Smooth muscle cell (in vitro differentiated cells): ENCODE measurements around the gene TNFRSF4. TPM values are rescaled to one million over a fixed set of nuclear protein-coding genes. Genes with fewer than 3 reads are reported as not detected.

Source experiments
- DNase-seq: peaks from one replicate; lab custom pipeline; 2025; ENCODE audit not compliant: unreplicated experiment; lab: John Stamatoyannopoulos, UW
- H2AFZ ChIP-seq: fragments of 200-600 bp; sonication (generic); 2 replicates; pipeline ENCODE4 v1.6.0; 2016; ENCODE audit warnings: antibody characterized with exemption, low read depth, mild to moderate bottlenecking
- H3F3A ChIP-seq: fragments of 200-600 bp; sonication (generic); 2 replicates; pipeline ENCODE4 v1.6.0; 2017; ENCODE audit warnings: antibody characterized with exemption, low read depth
- H3K27ac ChIP-seq: fragments of 200-600 bp; sonication (generic); 2 replicates; pipeline ENCODE4 v1.5.1; 2016; ENCODE audit warnings: low read depth, mild to moderate bottlenecking
- H3K27me3 ChIP-seq: fragments of 200-600 bp; sonication (generic); 2 replicates; pipeline ENCODE4 v1.6.1; 2016; ENCODE audit warnings: low read depth, mild to moderate bottlenecking
- H3K36me3 ChIP-seq: fragments of 200-600 bp; sonication (generic); 2 replicates; pipeline ENCODE4 v1.5.1; 2016; ENCODE audit warnings: low read depth
- H3K4me1 ChIP-seq: fragments of 200-600 bp; sonication (generic); 2 replicates; pipeline ENCODE4 v1.5.1; 2016; ENCODE audit warnings: low read depth
- H3K4me2 ChIP-seq: fragments of 200-600 bp; sonication (generic); 2 replicates; pipeline ENCODE4 v1.6.0; 2016; ENCODE audit warnings: mild to moderate bottlenecking
- H3K4me3 ChIP-seq: fragments of 200-600 bp; sonication (generic); 2 replicates; pipeline ENCODE4 v1.5.1; 2016; ENCODE audit warnings: mild to moderate bottlenecking
- H3K79me2 ChIP-seq: fragments of 200-600 bp; sonication (generic); 2 replicates; pipeline ENCODE4 v1.6.0; 2016; ENCODE audit warnings: low read depth, mild to moderate bottlenecking
- H3K9ac ChIP-seq: fragments of 200-600 bp; sonication (generic); 2 replicates; pipeline ENCODE4 v1.6.0; 2016; ENCODE audit warnings: low read depth
- H3K9me3 ChIP-seq: fragments of 200-600 bp; sonication (generic); replicated peaks from 2 replicates; pipeline ENCODE4 v1.5.1; 2016; ENCODE audit warnings: low read depth
- H4K20me1 ChIP-seq: fragments of 200-600 bp; sonication (generic); 2 replicates; pipeline ENCODE4 v1.6.0; 2016; ENCODE audit warnings: low read depth
- CTCF ChIP-seq: fragments of 200-600 bp; sonication (generic); IDR thresholded peaks from 2 replicates; pipeline ENCODE4 v1.5.1; 2017; ENCODE audit warnings: borderline replicate concordance, mild to moderate bottlenecking, antibody characterized with exemption; ENCODE audit not compliant: insufficient read depth, poor library complexity, severe bottlenecking
- WGBS: methylation state at CpG from one replicate; pipeline ENCODE4 v1.1.7; 2016; ENCODE audit warnings: low lambda C conversion rate; 5-methylcytosine and 5-hydroxymethylcytosine counted together
- polyA plus RNA-seq: library from polyadenylated mRNA; unstranded; fragments of >200 nt; fragmentation: Nextera tagmentation; extraction: Ambion mirVana; gene quantifications from 2 replicates; pipeline ENCODE4 v1.2.1, GENCODE V29; 2016
- total RNA-seq: library from RNA; depleted of rRNA; stranded (reverse); fragments of >200 nt; gene quantifications from 2 replicates; pipeline ENCODE4 v1.2.3, GENCODE V29; 2014

TNFRSF4 gene
- total and polyA plus RNA-seq, 2 experiments from 2014 or later = not detected

- Histone ChIP-seq H3K27ac (no peak overlapping the region), H3K36me3 (no peaks in the 10 kb centered on the region), H3K4me2 (no peak overlapping the region), H3K4me3 (no peak overlapping the region), H3K9me3 (no peaks in the 10 kb centered on the region), H3K79me2 (peaks cover 8% of the 10 kb centered on the region), H3F3A (no peaks in the 10 kb centered on the region), H3K27me3 (no peaks in the 10 kb centered on the region), H3K4me1 (no peaks in the 10 kb centered on the region), H3K9ac (no peak overlapping the region), H4K20me1 (no peaks in the 10 kb centered on the region), H2AFZ (no peak overlapping the region)
- no peak for TF ChIP-seq CTCF
- 83% methylated on average over 42 of the region's 48 CpGs for WGBS
- no peak for DNase-seq
These were observed 24.1 kb upstream of the TNFRSF4 start for GRCh38 chr1:1237874-1238701.

DNA sequence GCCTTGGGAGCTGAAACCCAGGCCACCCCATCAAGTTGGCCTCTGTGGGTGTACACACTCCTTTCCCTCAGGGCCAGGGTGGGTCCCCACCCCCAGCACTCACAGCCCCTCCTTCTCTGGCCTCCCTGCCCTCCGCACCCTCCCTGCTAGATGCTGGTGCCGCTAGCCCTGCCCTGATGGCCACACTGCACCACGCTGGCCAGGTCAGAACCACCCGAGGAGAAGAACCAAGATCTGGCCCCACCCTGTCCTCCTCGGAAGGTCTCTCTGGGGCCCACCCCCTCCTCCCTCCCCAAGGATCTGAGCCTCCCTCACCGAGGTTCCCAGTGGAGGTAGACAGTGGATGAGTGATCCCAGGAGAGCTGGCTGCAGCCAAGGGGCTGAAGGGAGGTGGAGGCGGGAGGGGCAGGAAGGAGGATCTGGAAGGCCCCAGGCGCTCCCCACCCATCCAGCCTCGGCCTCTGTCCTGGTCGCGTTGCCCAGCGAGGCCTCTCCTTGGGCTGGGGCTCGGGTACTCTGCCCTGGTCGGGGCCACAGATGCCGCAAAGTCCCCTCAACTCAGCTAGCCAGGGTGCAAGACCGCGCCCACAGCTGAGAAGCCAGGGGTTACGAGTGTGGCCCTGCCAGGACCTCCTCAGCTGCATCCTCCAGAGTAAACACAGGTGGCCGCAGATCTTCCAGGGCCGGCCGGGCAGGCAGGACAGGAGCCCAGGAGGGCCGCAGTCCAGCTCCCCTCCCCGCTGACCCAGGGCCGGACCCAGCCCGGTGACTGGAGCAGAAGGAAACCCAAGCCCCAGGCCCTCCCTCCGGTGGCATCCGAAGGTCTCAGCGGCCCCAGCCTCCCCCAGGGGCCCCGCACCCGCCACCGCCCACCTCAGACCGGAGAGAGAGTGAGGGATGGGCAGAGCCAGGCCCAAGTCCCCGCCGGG lies 23.3 kb upstream of the TNFRSF4 start:
- H3K27ac ChIP-seq = no peak overlapping the region
- 82% methylated on average over 23 of the region's 34 CpGs for WGBS

DNA sequence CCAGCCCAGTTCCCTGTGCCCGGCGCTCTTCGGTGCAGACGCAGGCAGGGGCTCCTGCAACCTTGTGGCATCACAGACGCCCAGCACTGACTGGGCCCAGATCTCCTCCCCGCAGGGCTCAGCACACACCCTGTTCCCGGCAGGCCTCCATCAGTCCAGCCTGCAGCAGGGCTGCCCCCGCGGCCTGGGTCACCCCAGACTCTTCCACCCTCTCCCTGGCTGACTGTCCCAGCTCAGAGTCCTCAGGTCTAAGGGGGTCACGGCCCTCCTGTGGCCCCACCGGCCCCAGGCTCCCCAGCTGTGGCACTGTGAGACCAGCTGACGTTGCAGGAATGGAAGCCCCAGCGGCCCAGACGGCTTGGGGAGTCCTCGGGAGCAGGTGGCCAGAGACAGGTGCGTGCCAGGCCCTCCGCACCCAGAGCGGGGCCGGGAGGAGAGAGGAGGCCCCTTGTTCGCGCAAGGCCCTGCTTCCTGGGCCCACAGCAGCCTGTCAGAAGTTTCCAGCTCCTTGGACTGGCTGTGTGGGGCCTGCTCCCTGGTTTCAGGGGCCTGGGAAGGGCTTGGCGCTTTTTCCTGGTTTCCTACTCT lies 22.3 kb upstream of the TNFRSF4 start:
- H2AFZ ChIP-seq = no peak overlapping the region
- no peaks in the 10 kb centered on the region for H3K27me3 ChIP-seq
- H3K4me1 ChIP-seq = no peaks in the 10 kb centered on the region
- H3K4me2 ChIP-seq = no peak overlapping the region
- H3K79me2 ChIP-seq = peaks cover 12% of the 10 kb centered on the region
- no peak overlapping the region for H3K27ac ChIP-seq
- H3F3A ChIP-seq = no peaks in the 10 kb centered on the region
- no peaks in the 10 kb centered on the region for H4K20me1 ChIP-seq
- H3K36me3 ChIP-seq = no peaks in the 10 kb centered on the region
- no peak for TF ChIP-seq CTCF
- 91% methylated on average over 16 of the region's 22 CpGs for WGBS
- H3K9me3 ChIP-seq = no peaks in the 10 kb centered on the region
- H3K4me3 ChIP-seq = no peak overlapping the region
- H3K9ac ChIP-seq = no peak overlapping the region
- no peak for DNase-seq

More for the DNA sequence above, 23.3 kb upstream of the TNFRSF4 start:
- Histone ChIP-seq H3K79me2 (peaks cover 12% of the 10 kb centered on the region), H3K9me3 (no peaks in the 10 kb centered on the region), H3K9ac (no peak overlapping the region), H3K4me2 (no peak overlapping the region), H2AFZ (no peak overlapping the region), H3K4me3 (no peak overlapping the region), H3F3A (no peaks in the 10 kb centered on the region), H3K36me3 (no peaks in the 10 kb centered on the region), H3K4me1 (no peaks in the 10 kb centered on the region), H4K20me1 (no peaks in the 10 kb centered on the region), H3K27me3 (no peaks in the 10 kb centered on the region)
- DNase-seq = no peak
- no peak for TF ChIP-seq CTCF
